ENCODE results near the gene TNFSF15.
"Not testable (repeated sequence)": the region's sequence is repeated elsewhere in the genome, so short reads cannot be mapped to it uniquely, and the experiment has no call there.

The TNFSF15 gene

GRCh38 chr9:114769624-114770023, 36.2 kb downstream of the TNFSF15 start:
- DNase-seq (ENCODE audit: insufficient read length, low spot score) (no peak), FAIRE-seq (no peak)
- no peak for TF ChIP-seq POLR2A (IDR thresholded peaks at IDR 0.05; ENCODE audit: low read depth, low read length)

DNA sequence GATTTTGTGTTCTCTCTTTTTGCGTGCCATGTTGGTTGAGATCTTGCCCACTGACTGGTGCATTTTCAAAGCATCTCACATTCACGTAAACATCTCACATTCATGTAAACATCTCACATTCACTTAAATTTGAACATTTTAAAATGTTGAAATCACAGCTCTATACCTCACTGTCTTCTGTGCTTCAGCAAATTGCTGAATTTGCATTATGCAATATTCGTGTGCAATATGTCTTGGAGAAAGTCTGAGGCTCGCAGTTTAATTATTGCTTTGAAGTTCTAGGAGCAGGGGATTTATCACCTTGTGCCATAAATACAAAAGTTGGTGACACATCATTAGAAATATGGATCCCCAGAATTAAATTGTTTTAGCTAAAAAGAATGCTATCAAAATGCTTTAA, 42.6 kb downstream of the TNFSF15 start:
- no peak for FAIRE-seq
- DNase-seq (ENCODE audit: insufficient read length, low spot score) = no peak
- no peak for TF ChIP-seq POLR2A (IDR thresholded peaks at IDR 0.05; ENCODE audit: low read depth, low read length)

DNA sequence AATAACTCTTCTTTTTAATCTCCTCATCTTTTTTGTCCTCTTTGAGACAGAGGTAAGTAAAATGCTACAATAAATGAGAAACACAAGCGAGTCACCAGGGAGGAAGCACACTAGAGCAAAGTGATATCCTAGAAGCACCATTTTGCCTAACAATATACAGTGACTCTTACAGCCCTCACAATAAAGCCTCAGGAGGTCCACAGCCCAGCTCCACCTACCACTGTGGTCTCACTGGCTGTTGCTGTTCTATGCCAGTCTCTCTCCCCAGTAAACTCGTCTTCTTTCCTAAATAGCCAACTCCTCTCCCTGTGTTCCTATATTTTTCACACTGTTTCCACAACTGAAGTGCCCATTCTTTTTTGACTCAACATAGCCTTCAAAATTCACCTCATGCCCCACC, 44.3 kb downstream of the TNFSF15 start:
- DNase-seq (ENCODE audit: insufficient read length, low spot score) (no peak), FAIRE-seq (no peak)
- TF ChIP-seq POLR2A (IDR thresholded peaks at IDR 0.05; ENCODE audit: low read depth, low read length) = no peak

DNA sequence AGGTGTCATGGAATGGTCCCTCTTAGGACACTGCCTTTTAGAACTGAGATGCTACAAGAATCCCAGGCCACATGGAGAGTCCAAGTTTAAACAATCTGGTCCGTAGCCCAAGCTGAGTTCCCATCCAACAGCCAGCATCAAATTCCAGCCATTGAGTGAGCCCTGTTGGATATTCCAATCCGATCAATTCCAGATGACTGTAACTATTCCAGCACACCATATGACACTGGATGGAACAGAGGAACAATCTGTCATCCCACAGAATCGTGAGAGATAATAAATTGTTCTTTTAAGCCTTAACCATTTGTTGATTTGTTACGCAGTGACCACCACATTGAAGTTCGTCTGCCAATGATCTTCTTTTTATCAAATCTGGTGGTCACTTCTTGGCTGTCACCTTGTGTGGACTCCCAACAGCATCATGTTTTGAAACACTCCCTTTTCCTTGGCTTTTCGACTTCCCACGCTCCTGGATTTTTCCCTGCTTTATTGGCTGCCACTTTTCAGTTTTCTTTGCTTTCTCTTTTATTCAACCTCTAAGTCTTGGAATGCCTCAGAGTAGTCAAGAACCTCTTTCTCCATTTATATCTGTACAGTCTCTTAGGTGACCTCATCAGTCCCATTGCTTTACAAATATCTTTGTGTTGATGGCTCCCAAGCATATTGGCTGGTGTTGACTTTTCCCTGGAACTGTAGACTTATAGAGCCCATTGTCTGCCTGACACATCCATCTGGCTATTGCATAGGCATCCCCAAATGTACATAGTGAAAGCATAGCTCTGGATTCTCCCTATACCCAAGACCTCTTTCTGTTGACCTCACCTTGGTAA, 46.1 kb downstream of the TNFSF15 start:
- TF ChIP-seq POLR2A (IDR thresholded peaks at IDR 0.05; ENCODE audit: low read depth, low read length) = no peak

GRCh38 chr9:114757984-114758383, 47.9 kb downstream of the TNFSF15 start:
- TF ChIP-seq POLR2A (IDR thresholded peaks at IDR 0.05; ENCODE audit: low read depth, low read length) = no peak
- FAIRE-seq (no peak), DNase-seq (ENCODE audit: insufficient read length, low spot score) (no peak)

More for the DNA sequence above, 46.1 kb downstream of the TNFSF15 start:
- DNase-seq (ENCODE audit: insufficient read length, low spot score) = no peak
- FAIRE-seq = no peak

- FAIRE-seq = no peak
- no peak for DNase-seq (ENCODE audit: insufficient read length, low spot score)
- no peak for TF ChIP-seq POLR2A (IDR thresholded peaks at IDR 0.05; ENCODE audit: low read depth, low read length)
Measured at GRCh38 chr9:114757395-114757794, 48.4 kb downstream of the TNFSF15 start.

DNA sequence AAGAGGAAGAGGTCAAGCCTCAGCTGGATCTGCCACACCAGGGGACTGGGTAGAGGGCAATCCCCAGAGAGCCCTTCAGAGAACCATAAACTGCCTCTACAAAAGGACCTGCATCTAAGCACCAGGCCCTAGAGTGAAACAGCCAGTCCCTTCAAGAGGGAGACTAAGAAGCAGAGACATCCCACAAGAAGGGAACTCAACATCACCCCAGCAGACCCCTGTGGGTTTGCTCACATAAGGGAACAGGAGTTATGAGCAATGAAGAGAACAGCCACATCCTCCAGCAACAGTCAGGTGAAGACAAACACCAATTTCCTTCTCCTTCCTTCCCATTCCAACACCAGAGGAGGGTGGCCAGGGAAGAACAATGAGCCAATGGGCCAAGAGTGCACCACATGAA, 48.9 kb downstream of the TNFSF15 start:
- FAIRE-seq (no peak), DNase-seq (ENCODE audit: insufficient read length, low spot score) (no peak)
- TF ChIP-seq POLR2A (IDR thresholded peaks at IDR 0.05; ENCODE audit: low read depth, low read length) = no peak

DNA sequence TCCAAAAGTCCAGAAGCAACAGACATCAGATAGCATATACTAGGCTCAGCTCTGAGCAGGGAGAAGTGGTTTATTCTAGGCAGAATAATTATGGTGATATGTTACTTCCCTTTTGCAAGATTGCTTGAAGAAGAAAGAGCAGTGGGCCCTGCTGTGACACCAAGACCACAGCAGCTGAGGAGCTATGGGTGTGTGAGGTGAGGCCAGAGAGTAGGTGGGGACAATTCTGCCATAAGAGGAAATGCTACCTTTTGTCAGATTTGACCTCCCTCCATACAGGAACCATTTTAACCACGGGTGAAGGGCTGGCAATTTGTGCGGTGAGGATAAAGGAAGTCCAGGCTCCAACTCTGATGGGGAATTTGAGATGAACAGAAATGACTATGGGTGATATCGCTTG, 51.3 kb downstream of the TNFSF15 start:
- TF ChIP-seq POLR2A (IDR thresholded peaks at IDR 0.05; ENCODE audit: low read depth, low read length) = no peak
- no peak for DNase-seq (ENCODE audit: insufficient read length, low spot score)
- no peak for FAIRE-seq

GRCh38 chr9:114746591-114747346, 59.1 kb downstream of the TNFSF15 start:
- DNase-seq (ENCODE audit: insufficient read length, low spot score) (no peak), FAIRE-seq (no peak)
- no peak for TF ChIP-seq POLR2A (IDR thresholded peaks at IDR 0.05; ENCODE audit: low read depth, low read length)

- FAIRE-seq = no peak
- no peak for TF ChIP-seq POLR2A (IDR thresholded peaks at IDR 0.05; ENCODE audit: low read depth, low read length)
- no peak for DNase-seq (ENCODE audit: insufficient read length, low spot score)
Measured at GRCh38 chr9:114745879-114746550, 59.8 kb downstream of the TNFSF15 start.

DNA sequence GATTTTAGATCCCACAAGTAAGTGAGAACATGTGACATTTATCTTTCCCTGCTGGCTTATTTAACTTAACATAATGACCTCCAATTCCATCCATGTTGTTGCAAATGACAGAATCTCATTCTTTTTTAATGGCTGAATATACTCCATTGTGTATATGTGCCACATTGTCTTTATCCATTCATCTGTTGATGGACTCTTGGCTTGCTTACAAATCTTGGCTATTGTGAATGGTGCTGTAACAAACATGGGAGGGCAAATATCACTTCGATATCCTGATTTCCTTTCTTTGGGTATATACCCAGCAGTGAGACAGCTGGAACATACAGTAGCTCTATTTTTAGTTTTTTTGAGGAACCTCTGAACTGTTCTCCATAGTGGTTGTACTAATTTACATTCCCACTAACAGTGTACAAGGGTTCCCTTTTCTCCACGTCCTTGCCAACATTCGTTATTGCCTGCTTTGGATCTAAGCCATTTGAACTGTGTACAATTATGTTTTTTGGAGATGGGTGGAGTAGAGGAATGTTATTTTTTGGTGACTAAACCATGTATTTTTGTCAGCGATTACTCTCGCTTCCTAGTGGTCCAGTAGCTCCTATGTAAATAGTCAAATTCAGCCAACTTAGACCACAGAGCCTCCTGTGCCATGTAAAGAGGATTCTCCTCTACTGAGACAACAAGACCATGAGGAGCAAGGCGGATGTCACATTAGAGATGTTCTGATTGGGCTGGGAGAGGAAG, 60.6 kb downstream of the TNFSF15 start:
- FAIRE-seq = no peak
- no peak for TF ChIP-seq POLR2A (IDR thresholded peaks at IDR 0.05; ENCODE audit: low read depth, low read length)
- DNase-seq (ENCODE audit: insufficient read length, low spot score) = no peak

DNA sequence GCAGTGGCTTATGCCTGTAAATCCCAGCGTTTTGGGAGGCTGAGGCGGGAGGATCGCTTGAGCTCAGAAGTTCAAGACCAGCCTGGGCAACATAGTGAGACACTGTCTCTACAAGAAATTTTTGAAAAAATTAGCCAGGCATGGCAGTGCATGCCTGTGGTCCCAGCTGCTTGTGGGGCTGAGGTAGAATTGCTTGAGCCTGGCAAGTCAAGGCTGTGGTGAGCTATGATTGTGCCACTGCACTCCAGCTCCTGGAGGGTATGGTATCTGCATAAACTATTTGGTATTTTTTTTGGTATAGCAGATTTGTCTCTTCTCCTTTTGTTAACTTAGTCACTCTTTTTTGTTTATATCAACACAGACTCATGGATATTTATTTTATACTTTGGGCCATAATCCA, 62.4 kb downstream of the TNFSF15 start:
- TF ChIP-seq POLR2A (IDR thresholded peaks at IDR 0.05; ENCODE audit: low read depth, low read length) = no peak
- FAIRE-seq (no peak), DNase-seq (ENCODE audit: insufficient read length, low spot score) (no peak)

DNA sequence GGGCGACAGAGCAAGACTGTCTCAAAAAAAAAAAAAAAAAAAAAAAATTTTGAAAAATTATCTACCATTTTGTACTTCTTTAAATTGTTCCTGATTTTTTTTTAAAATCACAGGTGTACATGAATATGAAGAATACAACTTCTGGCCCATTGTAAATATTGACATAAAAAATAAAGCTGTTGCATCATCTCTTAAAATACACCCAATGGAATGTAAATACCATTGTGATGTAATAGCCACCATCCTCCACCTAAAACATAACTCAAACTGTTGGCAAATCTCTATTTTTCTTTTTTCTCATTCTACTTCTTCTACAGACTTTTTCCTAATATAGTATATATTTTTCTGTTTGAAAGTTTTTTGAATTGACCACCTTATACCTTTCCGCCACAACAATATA, 62.9 kb downstream of the TNFSF15 start:
- no peak for DNase-seq (ENCODE audit: insufficient read length, low spot score)
- no peak for TF ChIP-seq POLR2A (IDR thresholded peaks at IDR 0.05; ENCODE audit: low read depth, low read length)
- FAIRE-seq = no peak

DNA sequence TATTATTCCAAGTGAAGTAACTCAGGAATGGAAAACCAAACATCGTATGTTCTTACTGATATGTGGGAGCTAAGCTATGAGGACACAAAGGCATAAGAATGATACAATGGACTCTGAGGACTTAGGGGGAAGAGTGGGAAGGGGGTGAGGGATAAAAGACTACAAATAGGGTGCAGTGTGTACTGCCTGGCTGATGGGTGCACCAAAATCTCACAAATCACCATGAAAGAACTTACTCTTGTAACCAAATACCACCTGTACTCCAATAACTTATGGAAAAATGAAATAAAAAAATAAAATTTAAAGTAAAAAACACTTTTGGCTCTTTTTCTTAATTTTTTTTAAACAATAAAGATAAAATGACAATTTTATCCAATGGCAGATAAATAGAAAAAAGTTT, 64.3 kb downstream of the TNFSF15 start:
- FAIRE-seq = not testable (repeated sequence)

More for the DNA sequence above, 64.3 kb downstream of the TNFSF15 start:
- DNase-seq (ENCODE audit: insufficient read length, low spot score) = not testable (repeated sequence)

All from H54 (cell line).